ENCODE results near the gene ANKRD33B. TPM values are rescaled to one million over a fixed set of nuclear protein-coding genes. Genes with fewer than 3 reads are reported as not detected.

The ANKRD33B gene
- polyA plus RNA-seq, 1 donor, result 1.5 TPM

- DNase-seq, result no peak
These were observed 135.5 kb downstream of the ANKRD33B start for GRCh38 chr5:10699281-10699874.

GRCh38 chr5:10699987-10700386, 136.1 kb downstream of the ANKRD33B start:
- no peak for DNase-seq

GRCh38 chr5:10700516-10700915, 136.6 kb downstream of the ANKRD33B start:
- DNase-seq, result no peak

GRCh38 chr5:10701567-10702039, 137.7 kb downstream of the ANKRD33B start:
- peak; percentile 55 for DNase-seq

GRCh38 chr5:10702040-10702629, 138.3 kb downstream of the ANKRD33B start:
- no peak for DNase-seq

GRCh38 chr5:10702911-10703491, 139.1 kb downstream of the ANKRD33B start:
- no peak for DNase-seq

- DNase-seq, result no peak
These were observed 139.8 kb downstream of the ANKRD33B start for GRCh38 chr5:10703676-10704075.

GRCh38 chr5:10704949-10705621, 141.2 kb downstream of the ANKRD33B start:
- DNase-seq, result no peak

GRCh38 chr5:10705747-10706146, 141.9 kb downstream of the ANKRD33B start:
- DNase-seq, result no peak

GRCh38 chr5:10706326-10706725, 142.5 kb downstream of the ANKRD33B start:
- no peak for DNase-seq

Other genes with a start within 250 kb of the ANKRD33B start
- gene MARCHF6, start 210.4 kb upstream of the ANKRD33B start, polyA plus RNA-seq (ENCODE audit: insufficient read length), result 242 TPM
- gene ROPN1L, start 122.2 kb upstream of the ANKRD33B start, polyA plus RNA-seq (ENCODE audit: insufficient read length), result 0.95 TPM
- 118 TPM for gene DAP, start 197.2 kb downstream of the ANKRD33B start, polyA plus RNA-seq (ENCODE audit: insufficient read length)

All from left kidney (tissue), 2 donors.